Right forelimb (tissue), 1 donor: Measurements from ENCODE around the gene TMEM232.

Experiments used
- DNase-seq: peaks from one replicate; pipeline ENCODE4 v3.0.0-alpha.2; 2018

The TMEM232 gene

GRCh38 chr5:110377943-110378342 is 348.5 kb downstream of the TMEM232 start:
- no peak for DNase-seq

- DNase-seq = no peak
Measured at GRCh38 chr5:110377361-110377760, 349.1 kb downstream of the TMEM232 start.

GRCh38 chr5:110376281-110376951 is 350.1 kb downstream of the TMEM232 start:
- no peak for DNase-seq

GRCh38 chr5:110371725-110372041 is 354.8 kb downstream of the TMEM232 start:
- DNase-seq = no peak

GRCh38 chr5:110371011-110371724 is 355.3 kb downstream of the TMEM232 start:
- DNase-seq = no peak
